ENCODE measurements around the gene DKKL1. TPM values are rescaled to one million over a fixed set of nuclear protein-coding genes. Genes with fewer than 3 reads are reported as not detected.

The DKKL1 gene
- total RNA-seq = 1 to 10 TPM; 1.8 to 2.1 TPM
- polyA plus RNA-seq (2013, experiment 1 of 2) = 6.5 TPM
- 3.4 TPM for polyA plus RNA-seq (2013, experiment 2 of 2)
- long read RNA-seq, experiment 1, partial matches to known transcripts = 0 of 1 reads
- long read RNA-seq, experiment 1, other reads (novel, unspliced or antisense) = 0 of 1 reads
- long read RNA-seq, experiment 2, partial matches to known transcripts = 0 of 4 reads
- long read RNA-seq, experiment 2, other reads (novel, unspliced or antisense) = 3 of 4 reads
- long read RNA-seq, experiment 3, partial matches to known transcripts = 0 of 1 reads
- long read RNA-seq, experiment 3, other reads (novel, unspliced or antisense) = 1 of 1 reads
- long read RNA-seq, experiment 4, partial matches to known transcripts = 0 of 5 reads
- long read RNA-seq, experiment 4, other reads (novel, unspliced or antisense) = 3 of 5 reads

DNA sequence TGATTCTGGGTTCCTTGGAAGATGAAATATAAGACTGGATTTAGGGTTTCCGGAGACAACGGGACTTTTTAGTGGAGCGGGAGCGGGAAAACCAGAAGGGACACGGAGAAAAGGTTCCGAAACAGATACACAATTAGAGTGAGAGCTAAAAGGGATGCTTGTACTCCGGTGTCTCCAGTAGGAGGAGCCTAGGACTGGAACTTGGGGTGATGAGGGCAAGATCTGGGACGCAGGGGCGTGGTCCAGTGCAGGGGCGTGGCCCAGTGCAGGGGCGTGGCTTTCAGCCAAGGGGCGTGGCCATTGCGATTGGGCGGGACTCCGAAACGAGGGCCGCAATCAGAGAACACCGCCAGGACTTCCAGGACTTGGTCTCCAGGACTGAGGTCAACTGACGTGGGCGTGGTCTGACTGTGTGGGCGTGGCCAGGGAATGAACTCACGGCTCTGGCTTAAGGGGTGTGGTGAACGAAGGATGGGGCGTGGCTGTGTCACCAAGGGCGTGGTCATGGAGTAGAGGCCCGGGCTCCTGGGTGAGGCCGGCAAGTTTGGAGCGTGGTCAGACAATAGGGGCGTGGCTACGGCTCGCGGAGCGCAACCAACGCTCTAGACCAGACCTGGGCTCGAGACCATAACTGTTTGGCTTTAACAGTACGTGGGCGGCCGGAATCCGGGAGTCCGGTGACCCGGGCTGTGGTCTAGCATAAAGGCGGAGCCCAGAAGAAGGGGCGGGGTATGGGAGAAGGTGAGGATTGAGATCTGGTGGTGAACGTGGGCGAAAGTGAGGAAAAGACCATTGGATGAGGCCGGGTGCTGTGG is at the start of gene DKKL1:
TSS of gene DKKL1 (plus strand) at position 610 of the 815 bp plus-strand sequence. CDS start at position 732, 122 bp downstream.
- peak within 1 kb of the TSS; percentile 100 for H3K9ac ChIP-seq (ENCODE audit: extremely low read depth, low read length, poor library complexity, severe bottlenecking)
- Mint-ChIP-seq H3K4me1 (peaks cover 4% of the 10 kb centered on the region), H3K36me3 (ENCODE audit: low read depth) (peaks cover 16% of the 10 kb centered on the region), H3K9me3 (no peaks in the 10 kb centered on the region), H3K4me3 (no peak within 1 kb of the TSS), H3K27me3 (ENCODE audit: insufficient read depth) (peaks cover 3% of the 10 kb centered on the region), H3K27ac (no peak within 1 kb of the TSS)
- H3K27me3 ChIP-seq (ENCODE audit: control insufficient read depth, insufficient read depth, low read length, poor library complexity, severe bottlenecking) = no peaks in the 10 kb centered on the region
- TF ChIP-seq, protein P1, sequence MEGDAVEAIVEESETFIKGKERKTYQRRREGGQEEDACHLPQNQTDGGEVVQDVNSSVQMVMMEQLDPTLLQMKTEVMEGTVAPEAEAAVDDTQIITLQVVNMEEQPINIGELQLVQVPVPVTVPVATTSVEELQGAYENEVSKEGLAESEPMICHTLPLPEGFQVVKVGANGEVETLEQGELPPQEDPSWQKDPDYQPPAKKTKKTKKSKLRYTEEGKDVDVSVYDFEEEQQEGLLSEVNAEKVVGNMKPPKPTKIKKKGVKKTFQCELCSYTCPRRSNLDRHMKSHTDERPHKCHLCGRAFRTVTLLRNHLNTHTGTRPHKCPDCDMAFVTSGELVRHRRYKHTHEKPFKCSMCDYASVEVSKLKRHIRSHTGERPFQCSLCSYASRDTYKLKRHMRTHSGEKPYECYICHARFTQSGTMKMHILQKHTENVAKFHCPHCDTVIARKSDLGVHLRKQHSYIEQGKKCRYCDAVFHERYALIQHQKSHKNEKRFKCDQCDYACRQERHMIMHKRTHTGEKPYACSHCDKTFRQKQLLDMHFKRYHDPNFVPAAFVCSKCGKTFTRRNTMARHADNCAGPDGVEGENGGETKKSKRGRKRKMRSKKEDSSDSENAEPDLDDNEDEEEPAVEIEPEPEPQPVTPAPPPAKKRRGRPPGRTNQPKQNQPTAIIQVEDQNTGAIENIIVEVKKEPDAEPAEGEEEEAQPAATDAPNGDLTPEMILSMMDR (conservative IDR thresholded peaks at IDR 0.05) = peak; percentile 43
- peak; percentile 100 for DNase-seq
- H3K4me1 ChIP-seq (ENCODE audit: control insufficient read depth, insufficient read depth, low read length) = no peaks in the 10 kb centered on the region
- 3% methylated on average over 13 to 46 of the region's 46 CpGs for WGBS, 2 experiments (ENCODE audit: insufficient coverage in 1 of 2, insufficient read length in 1 of 2)
- H3K9me3 ChIP-seq (ENCODE audit: control insufficient read depth, low read length) = no peaks in the 10 kb centered on the region
- H3K36me3 ChIP-seq (ENCODE audit: control insufficient read depth, insufficient read depth, low read length) = peaks cover 12% of the 10 kb centered on the region
- H3K4me3 ChIP-seq (ENCODE audit: low read length) = peak within 1 kb of the TSS; percentile 95
- peak within 1 kb of the TSS; percentile 100 for H3K27ac ChIP-seq (ENCODE audit: low read depth, low read length)

DNA sequence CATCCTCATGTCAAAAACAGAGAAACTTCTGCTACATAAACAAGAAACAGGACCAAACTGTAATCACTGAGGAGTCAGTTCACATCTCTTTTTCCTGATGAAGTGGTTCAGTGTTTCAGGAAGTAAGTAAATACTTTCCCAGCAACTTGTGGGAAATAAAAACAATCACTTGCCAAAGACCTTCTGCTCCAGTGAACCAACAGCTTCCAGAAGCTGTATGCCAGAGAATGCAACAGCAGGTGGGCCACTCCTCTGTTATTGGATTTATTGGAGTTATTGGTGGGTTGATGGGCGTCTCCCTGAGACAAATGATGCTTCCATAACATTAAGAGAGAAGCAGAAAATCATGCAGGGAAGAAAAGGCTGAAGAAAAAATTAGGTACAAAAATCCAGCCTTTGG is 48.6 kb upstream of the DKKL1 start:
- peaks cover 9% of the 10 kb centered on the region for H3K9me3 Mint-ChIP-seq
- no peak overlapping the region for H3K9ac ChIP-seq (ENCODE audit: extremely low read depth, low read length, poor library complexity, severe bottlenecking)
- no peak overlapping the region for H3K27ac ChIP-seq (ENCODE audit: low read depth, low read length)
- TF ChIP-seq, protein P1 (conservative IDR thresholded peaks at IDR 0.05) = no peak
- H3K36me3 ChIP-seq (ENCODE audit: control insufficient read depth, insufficient read depth, low read length) = peaks cover 8% of the 10 kb centered on the region
- no peaks in the 10 kb centered on the region for H3K27me3 ChIP-seq (ENCODE audit: control insufficient read depth, insufficient read depth, low read length, poor library complexity, severe bottlenecking)
- WGBS, 2 experiments (ENCODE audit: insufficient coverage in 1 of 2, insufficient read length in 1 of 2) = 63 to 100% methylated on average over 1 of the region's 1 CpG
- H3K27me3 Mint-ChIP-seq (ENCODE audit: insufficient read depth) = peaks cover 2% of the 10 kb centered on the region
- H3K36me3 Mint-ChIP-seq (ENCODE audit: low read depth) = peaks cover 31% of the 10 kb centered on the region
- H3K27ac Mint-ChIP-seq = no peak overlapping the region
- no peak overlapping the region for H3K4me3 ChIP-seq (ENCODE audit: low read length)
- H3K9me3 ChIP-seq (ENCODE audit: control insufficient read depth, low read length) = peaks cover 10% of the 10 kb centered on the region
- no peaks in the 10 kb centered on the region for H3K4me1 Mint-ChIP-seq
- H3K4me1 ChIP-seq (ENCODE audit: control insufficient read depth, insufficient read depth, low read length) = no peaks in the 10 kb centered on the region
- DNase-seq = no peak
- H3K4me3 Mint-ChIP-seq = no peak overlapping the region

GRCh38 chr19:49316284-49316683 is 47.4 kb upstream of the DKKL1 start:
- no peaks in the 10 kb centered on the region for H3K27me3 ChIP-seq (ENCODE audit: control insufficient read depth, insufficient read depth, low read length, poor library complexity, severe bottlenecking)
- H3K36me3 Mint-ChIP-seq (ENCODE audit: low read depth) = peaks cover 29% of the 10 kb centered on the region
- H3K4me3 Mint-ChIP-seq = no peak overlapping the region
- DNase-seq = no peak
- no peaks in the 10 kb centered on the region for H3K4me1 Mint-ChIP-seq
- peaks cover 20% of the 10 kb centered on the region for H3K9me3 Mint-ChIP-seq
- no peak overlapping the region for H3K27ac ChIP-seq (ENCODE audit: low read depth, low read length)
- peaks cover 20% of the 10 kb centered on the region for H3K9me3 ChIP-seq (ENCODE audit: control insufficient read depth, low read length)
- no peak overlapping the region for H3K4me3 ChIP-seq (ENCODE audit: low read length)
- H3K27me3 Mint-ChIP-seq (ENCODE audit: insufficient read depth) = no peaks in the 10 kb centered on the region
- H3K36me3 ChIP-seq (ENCODE audit: control insufficient read depth, insufficient read depth, low read length) = no peaks in the 10 kb centered on the region
- no peaks in the 10 kb centered on the region for H3K4me1 ChIP-seq (ENCODE audit: control insufficient read depth, insufficient read depth, low read length)
- TF ChIP-seq, protein P1 (conservative IDR thresholded peaks at IDR 0.05) = no peak
- H3K9ac ChIP-seq (ENCODE audit: extremely low read depth, low read length, poor library complexity, severe bottlenecking) = no peak overlapping the region
- H3K27ac Mint-ChIP-seq = no peak overlapping the region

Measured in endodermal cell (in vitro differentiated cells).